Activated T-helper 2 cell treated with anti-CD3 and anti-CD28 coated beads, Interferon-gamma antibody, Interleukin-2, Interleukin-4, amounts not matched to agents 10 μg/mL and 5 μg/mL and 100 μg/mL, durations not matched to agents 14 hours and 24 hours and 36 hours (primary cell): ENCODE data around the gene CES5A. TPM values are rescaled to one million over a fixed set of nuclear protein-coding genes. Genes with fewer than 3 reads are reported as not detected.

Source experiments
- DNase-seq: peaks from one replicate; pipeline ENCODE4 v3.0.0; 2021; ENCODE audit warnings: low spot score
- H3K27ac Mint-ChIP-seq: one replicate; pipeline ENCODE4 v1.8.0; 2021; ENCODE audit warnings: mixed read lengths
- H3K27me3 Mint-ChIP-seq: one replicate; pipeline ENCODE4 v1.8.0; 2021; ENCODE audit warnings: low read depth, mixed read lengths
- H3K36me3 Mint-ChIP-seq: one replicate; pipeline ENCODE4 v1.8.0; 2021; ENCODE audit warnings: low read depth, mixed read lengths
- H3K4me1 Mint-ChIP-seq: one replicate; pipeline ENCODE4 v1.8.0; 2021; ENCODE audit warnings: low read depth, mixed read lengths
- H3K4me3 Mint-ChIP-seq: one replicate; pipeline ENCODE4 v1.8.0; 2021; ENCODE audit warnings: low read depth, mild to moderate bottlenecking, moderate library complexity, mixed read lengths
- H3K9me3 Mint-ChIP-seq: one replicate; pipeline ENCODE4 v1.8.0; 2021; ENCODE audit warnings: mixed read lengths
- intact Hi-C: fragments of 100-400 bp; cut with micrococcal nuclease; formaldehyde crosslinking; loops from one replicate; pipeline ENCODE4 v1.15.1; 2023
- total RNA-seq: library from RNA; stranded (reverse); gene quantifications from 2 replicates; pipeline ENCODE4 v1.2.3, GENCODE V29; 2022

Gene CES5A
- total RNA-seq, 1 donor from 2014 or later: not detected

DNA sequence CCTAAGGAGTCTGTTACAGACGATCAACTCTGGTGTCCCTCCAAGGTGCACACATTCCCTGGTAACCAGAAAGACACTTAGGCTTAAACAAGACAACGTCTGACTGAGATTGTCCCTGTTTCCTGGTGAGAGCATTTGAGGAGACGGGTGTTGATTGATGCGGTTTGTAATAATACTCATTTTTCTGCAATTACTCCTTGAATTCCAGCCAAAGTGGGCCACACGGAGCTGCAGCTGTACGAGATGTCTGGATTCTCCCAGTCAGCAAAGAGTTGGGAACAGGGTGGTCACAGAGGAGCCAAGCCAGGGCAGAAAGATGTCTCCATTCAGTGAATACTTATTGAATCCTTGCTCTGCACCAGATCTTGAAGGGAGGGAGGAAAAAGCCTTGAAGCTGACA lies 30.9 kb upstream of the CES5A start:
- H3K36me3 Mint-ChIP-seq: no peaks in the 10 kb centered on the region
- intact Hi-C loops: no loop called here
- no peak overlapping the region for H3K4me3 Mint-ChIP-seq
- no peak overlapping the region for H3K27ac Mint-ChIP-seq
- no peak for DNase-seq
- no peaks in the 10 kb centered on the region for H3K4me1 Mint-ChIP-seq
- peaks cover 25% of the 10 kb centered on the region for H3K9me3 Mint-ChIP-seq
- H3K27me3 Mint-ChIP-seq: no peaks in the 10 kb centered on the region

GRCh38 chr16:55905651-55906050 lies 30.5 kb upstream of the CES5A start:
- H3K4me3 Mint-ChIP-seq: no peak overlapping the region
- no peak overlapping the region for H3K27ac Mint-ChIP-seq
- no peaks in the 10 kb centered on the region for H3K36me3 Mint-ChIP-seq
- intact Hi-C loops: no loop called here
- peaks cover 25% of the 10 kb centered on the region for H3K9me3 Mint-ChIP-seq
- no peaks in the 10 kb centered on the region for H3K4me1 Mint-ChIP-seq
- DNase-seq: no peak
- no peaks in the 10 kb centered on the region for H3K27me3 Mint-ChIP-seq

- H3K9me3 Mint-ChIP-seq: peaks cover 31% of the 10 kb centered on the region
- no peaks in the 10 kb centered on the region for H3K27me3 Mint-ChIP-seq
- no peak overlapping the region for H3K4me3 Mint-ChIP-seq
- H3K27ac Mint-ChIP-seq: no peak overlapping the region
- intact Hi-C loops: no loop called here
- no peak for DNase-seq
- no peaks in the 10 kb centered on the region for H3K4me1 Mint-ChIP-seq
- no peaks in the 10 kb centered on the region for H3K36me3 Mint-ChIP-seq
These were observed 26.5 kb upstream of the CES5A start for GRCh38 chr16:55901566-55902217.

DNA sequence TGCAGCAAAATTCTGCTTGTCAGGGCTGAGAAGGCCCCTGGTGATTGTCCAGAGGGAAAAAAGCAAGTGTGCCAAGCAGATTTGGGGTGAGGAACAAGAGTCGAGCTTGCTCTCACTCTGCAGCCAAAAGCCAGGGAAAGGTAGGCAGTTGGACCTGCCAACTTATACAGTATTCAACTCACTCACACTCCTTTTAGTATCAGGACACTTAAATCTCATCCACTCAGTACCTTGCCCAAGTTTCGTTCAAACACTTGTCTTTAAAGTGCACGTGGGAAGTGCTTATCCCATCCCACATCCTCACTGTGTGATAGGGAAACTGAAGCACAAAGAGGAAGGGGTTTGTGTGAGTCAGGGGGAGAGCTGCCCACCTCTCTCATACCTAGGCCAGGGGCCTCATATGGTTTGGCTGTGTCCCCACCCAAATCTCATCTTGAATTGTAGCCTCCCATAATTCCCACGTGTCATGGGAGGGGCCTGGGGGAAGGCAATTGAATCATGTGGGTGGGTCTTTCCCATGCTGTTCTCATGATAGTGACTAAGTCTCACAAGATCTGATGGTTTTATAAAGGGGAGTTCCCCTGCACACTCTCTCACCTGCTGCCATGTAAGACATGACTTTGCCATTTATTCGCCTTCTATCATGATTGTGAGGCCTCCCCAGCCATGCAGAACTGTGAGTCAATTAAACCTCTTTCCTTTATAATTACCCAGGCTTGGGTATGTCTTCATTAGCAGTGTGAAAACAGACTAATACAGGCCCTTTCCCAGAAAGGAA lies 25.6 kb upstream of the CES5A start:
- no peaks in the 10 kb centered on the region for H3K4me1 Mint-ChIP-seq
- no peak overlapping the region for H3K27ac Mint-ChIP-seq
- H3K9me3 Mint-ChIP-seq: peaks cover 31% of the 10 kb centered on the region
- H3K36me3 Mint-ChIP-seq: no peaks in the 10 kb centered on the region
- no peak overlapping the region for H3K4me3 Mint-ChIP-seq
- DNase-seq: no peak
- intact Hi-C loops: no loop called here
- H3K27me3 Mint-ChIP-seq: no peaks in the 10 kb centered on the region

GRCh38 chr16:55899857-55900256 lies 24.7 kb upstream of the CES5A start:
- intact Hi-C loops: no loop called here
- Mint-ChIP-seq H3K9me3 (peaks cover 30% of the 10 kb centered on the region), H3K27me3 (no peaks in the 10 kb centered on the region), H3K27ac (no peak overlapping the region), H3K36me3 (no peaks in the 10 kb centered on the region), H3K4me3 (no peak overlapping the region), H3K4me1 (no peaks in the 10 kb centered on the region)
- DNase-seq: no peak

DNA sequence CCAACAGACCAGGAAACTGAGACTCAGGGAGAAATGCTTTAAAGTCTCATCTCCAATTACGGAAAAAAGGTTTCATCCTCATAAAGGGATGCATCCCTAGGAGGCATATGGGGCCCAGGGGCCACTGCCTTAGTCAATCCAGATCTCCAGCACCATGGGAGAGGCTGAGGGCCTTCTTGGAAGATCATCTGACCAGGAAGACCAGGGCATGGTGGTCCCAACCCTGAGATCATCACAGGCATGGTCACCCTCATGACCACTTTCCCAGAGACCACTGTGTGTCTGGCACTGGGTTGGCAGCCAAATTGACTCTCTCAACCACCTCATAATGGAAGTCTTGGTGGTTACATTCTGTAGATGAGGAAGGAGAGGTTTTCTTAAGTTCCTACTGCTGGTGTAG lies 23.4 kb upstream of the CES5A start:
- peaks cover 18% of the 10 kb centered on the region for H3K9me3 Mint-ChIP-seq
- H3K4me3 Mint-ChIP-seq: no peak overlapping the region
- intact Hi-C loops: no loop called here
- H3K27me3 Mint-ChIP-seq: no peaks in the 10 kb centered on the region
- no peak overlapping the region for H3K27ac Mint-ChIP-seq
- H3K36me3 Mint-ChIP-seq: no peaks in the 10 kb centered on the region
- no peaks in the 10 kb centered on the region for H3K4me1 Mint-ChIP-seq
- DNase-seq: no peak

DNA sequence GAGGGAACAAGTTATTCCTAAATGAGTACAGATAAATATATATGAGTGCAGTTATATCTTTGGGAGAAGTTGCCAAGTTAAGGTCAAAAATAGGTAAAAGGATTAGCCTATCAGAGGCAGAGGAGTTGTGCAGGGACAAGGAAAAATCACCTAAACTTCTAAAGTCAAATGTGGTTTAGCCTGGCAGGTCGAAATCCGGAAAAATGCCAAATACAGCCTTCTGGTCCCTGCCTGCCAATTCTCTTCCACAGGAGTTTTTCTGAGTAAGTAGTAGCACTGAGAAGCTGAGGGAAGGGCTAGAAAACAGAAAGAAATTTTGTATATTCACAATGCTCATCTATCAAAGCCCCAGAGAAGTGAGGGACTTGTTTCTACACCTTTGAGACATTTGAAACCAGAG lies 17.6 kb upstream of the CES5A start:
- no peaks in the 10 kb centered on the region for H3K36me3 Mint-ChIP-seq
- H3K27me3 Mint-ChIP-seq: no peaks in the 10 kb centered on the region
- intact Hi-C loops: no loop called here
- no peaks in the 10 kb centered on the region for H3K4me1 Mint-ChIP-seq
- H3K9me3 Mint-ChIP-seq: peaks cover 29% of the 10 kb centered on the region
- no peak overlapping the region for H3K27ac Mint-ChIP-seq
- H3K4me3 Mint-ChIP-seq: no peak overlapping the region
- no peak for DNase-seq

DNA sequence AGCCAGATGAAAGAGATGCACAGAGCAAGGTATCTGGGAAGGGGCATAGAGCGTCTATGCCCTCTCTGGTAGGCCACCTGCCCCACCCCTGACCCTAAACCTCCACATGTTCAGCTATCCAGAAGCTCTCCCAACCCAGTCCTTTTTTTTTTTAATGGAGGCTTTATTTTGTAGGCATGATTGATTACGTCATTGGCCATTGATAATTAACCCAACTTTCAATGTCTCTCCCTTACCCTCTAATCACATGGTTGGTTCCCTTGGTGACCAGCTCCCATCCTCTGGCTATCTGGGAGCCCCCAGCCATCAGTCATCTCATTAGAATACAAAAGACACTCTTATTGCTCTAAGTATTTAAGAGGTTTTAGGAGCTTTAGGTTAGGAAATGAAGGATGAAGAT lies 14.3 kb upstream of the CES5A start:
- intact Hi-C loops: no loop called here
- no peak for DNase-seq
- no peaks in the 10 kb centered on the region for H3K36me3 Mint-ChIP-seq
- H3K4me1 Mint-ChIP-seq: no peaks in the 10 kb centered on the region
- no peak overlapping the region for H3K4me3 Mint-ChIP-seq
- no peaks in the 10 kb centered on the region for H3K27me3 Mint-ChIP-seq
- peaks cover 27% of the 10 kb centered on the region for H3K9me3 Mint-ChIP-seq
- no peak overlapping the region for H3K27ac Mint-ChIP-seq

DNA sequence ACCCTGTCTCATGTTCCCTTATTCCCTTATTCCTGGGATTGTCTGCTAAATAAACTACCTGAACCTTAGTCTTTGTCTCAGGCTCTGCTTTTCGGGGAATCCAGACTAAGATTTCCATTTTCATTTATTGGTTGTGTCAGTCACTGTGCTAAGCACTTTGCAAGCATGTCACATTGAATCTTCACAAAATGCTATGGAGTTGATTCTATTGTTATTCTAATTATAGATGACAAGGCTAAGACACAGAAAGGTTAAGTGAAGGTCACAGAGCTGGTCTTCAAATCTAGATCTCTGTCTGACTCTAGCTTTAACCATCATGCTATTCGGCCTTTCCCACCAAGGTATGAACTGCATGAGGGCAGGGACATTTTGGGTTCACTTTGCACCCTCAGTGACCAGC lies 13.4 kb upstream of the CES5A start:
- intact Hi-C loops: no loop called here

GRCh38 chr16:55876854-55877253 lies 1.7 kb upstream of the CES5A start:
- DNase-seq: no peak
- Mint-ChIP-seq H3K27ac (no peak overlapping the region), H3K4me1 (no peaks in the 10 kb centered on the region), H3K4me3 (no peak overlapping the region), H3K9me3 (no peaks in the 10 kb centered on the region), H3K36me3 (no peaks in the 10 kb centered on the region), H3K27me3 (no peaks in the 10 kb centered on the region)
- intact Hi-C loops: no loop called here

More for the DNA sequence above, 13.4 kb upstream of the CES5A start:
- H3K27ac Mint-ChIP-seq: no peak overlapping the region
- H3K9me3 Mint-ChIP-seq: peaks cover 26% of the 10 kb centered on the region
- DNase-seq: no peak
- H3K4me1 Mint-ChIP-seq: no peaks in the 10 kb centered on the region
- H3K4me3 Mint-ChIP-seq: no peak overlapping the region
- H3K27me3 Mint-ChIP-seq: no peaks in the 10 kb centered on the region
- no peaks in the 10 kb centered on the region for H3K36me3 Mint-ChIP-seq

DNA sequence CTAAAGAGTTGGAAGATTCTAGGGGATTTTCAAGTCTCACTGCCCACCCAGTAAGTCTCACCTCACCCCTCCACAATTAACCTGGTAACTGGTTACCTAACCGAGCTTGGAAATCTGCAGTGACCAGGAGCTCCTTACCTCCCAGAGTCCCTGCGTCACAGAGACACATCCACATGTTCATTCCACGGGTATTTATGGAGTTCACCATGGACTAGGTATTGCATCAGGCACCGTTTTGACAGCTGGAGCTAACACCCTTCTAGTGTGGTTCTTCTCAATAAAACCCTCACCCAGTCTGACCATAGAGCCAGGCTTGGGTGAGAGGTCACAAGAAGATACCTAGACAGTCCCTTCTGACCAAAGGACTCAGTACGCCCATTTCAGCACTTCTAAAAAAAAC lies 2.1 kb downstream of the CES5A start:
- intact Hi-C loops: no loop called here
- no peaks in the 10 kb centered on the region for H3K4me1 Mint-ChIP-seq
- no peaks in the 10 kb centered on the region for H3K36me3 Mint-ChIP-seq
- no peaks in the 10 kb centered on the region for H3K9me3 Mint-ChIP-seq
- no peaks in the 10 kb centered on the region for H3K27me3 Mint-ChIP-seq
- DNase-seq: no peak
- no peak overlapping the region for H3K4me3 Mint-ChIP-seq
- no peak overlapping the region for H3K27ac Mint-ChIP-seq

GRCh38 chr16:55872130-55872529 lies 3.0 kb downstream of the CES5A start:
- Mint-ChIP-seq H3K9me3 (no peaks in the 10 kb centered on the region), H3K27me3 (no peaks in the 10 kb centered on the region), H3K27ac (no peak overlapping the region), H3K4me1 (no peaks in the 10 kb centered on the region), H3K4me3 (no peak overlapping the region), H3K36me3 (no peaks in the 10 kb centered on the region)
- DNase-seq: no peak
- intact Hi-C loops: no loop called here

DNA sequence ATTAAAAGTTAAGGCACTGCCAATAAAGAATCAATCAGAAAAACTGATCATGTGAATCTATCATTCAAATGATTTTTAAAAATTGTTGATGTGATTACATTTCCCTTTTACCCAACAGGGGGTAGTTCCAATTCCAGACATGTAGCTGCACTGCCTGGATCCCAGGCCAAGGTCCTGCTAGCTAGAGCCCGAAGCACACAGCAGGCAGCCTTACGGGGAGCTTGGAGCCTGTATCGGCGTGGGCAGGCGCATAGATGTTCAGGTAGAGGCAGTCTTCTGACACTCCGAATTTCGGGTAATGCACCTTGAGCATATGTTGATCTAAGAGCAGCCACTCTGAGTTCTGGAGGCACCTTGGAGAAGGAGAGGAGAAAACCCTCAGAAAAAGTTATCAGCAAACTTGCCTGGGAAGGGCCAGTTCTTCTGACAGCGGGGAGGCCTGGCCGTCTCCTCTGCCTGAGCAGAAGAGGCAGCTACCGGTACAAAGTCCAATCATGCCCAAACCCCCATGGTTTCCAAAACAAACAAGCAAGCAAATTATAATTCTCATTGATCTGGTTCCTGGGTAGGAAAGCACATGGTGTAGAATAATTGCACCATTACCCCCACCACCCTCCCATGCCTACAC lies 3.6 kb downstream of the CES5A start:
- Mint-ChIP-seq H3K27ac (no peak overlapping the region), H3K27me3 (no peaks in the 10 kb centered on the region), H3K9me3 (no peaks in the 10 kb centered on the region), H3K36me3 (no peaks in the 10 kb centered on the region), H3K4me3 (no peak overlapping the region), H3K4me1 (no peaks in the 10 kb centered on the region)
- DNase-seq: no peak
- intact Hi-C loops: no loop called here
